Stimulated activated CD4-positive, alpha-beta T cell treated with anti-CD3 and anti-CD28 coated beads, TNF-alpha, amount 100 ng/mL, for 4 hours (primary cell): ENCODE results near the gene GET4.
A peak's percentile ranks its signal among the peaks of the same experiment; 100 is the strongest.
"Not testable (repeated sequence)": the region's sequence is repeated elsewhere in the genome, so short reads cannot be mapped to it uniquely, and the experiment has no call there.

ENCODE experiments used
- DNase-seq, 3 experiments: peaks; one replicate each; pipeline ENCODE4 v3.0.0-alpha.2; 2020; ENCODE audit warnings: low read depth in 3 of 3

Gene GET4

DNA sequence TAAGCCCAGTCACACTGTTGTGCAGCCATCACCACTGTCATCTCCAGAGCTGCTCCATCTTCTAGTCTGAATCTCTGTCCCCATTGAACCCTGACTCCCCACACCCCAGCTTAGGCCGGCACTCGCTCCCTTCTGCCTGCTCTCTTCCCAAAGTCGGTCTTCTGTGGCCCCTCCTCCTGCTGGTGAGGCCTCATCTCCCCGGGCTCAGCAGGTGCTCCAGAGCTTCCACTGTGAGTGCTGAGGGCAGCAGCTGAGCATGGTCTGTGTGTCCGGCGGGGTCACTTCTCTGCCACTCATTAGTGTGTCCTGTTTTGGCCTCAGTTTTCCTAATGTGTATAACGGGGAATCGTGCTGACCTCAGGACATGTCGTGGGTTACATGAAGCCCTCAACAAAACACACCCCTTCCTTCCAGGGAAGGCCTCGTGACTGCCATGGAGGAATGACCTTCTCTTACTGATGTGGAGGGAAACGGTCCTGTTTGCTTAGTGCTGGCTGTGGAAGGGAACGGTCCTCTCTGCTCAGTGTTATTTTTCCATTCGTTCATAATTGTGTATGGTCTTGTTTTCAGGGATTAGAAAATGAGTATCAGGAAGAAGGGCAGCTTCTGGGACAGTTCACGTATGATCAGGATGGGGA is 4.3 kb upstream of the GET4 start:
- DNase-seq, result no peak

DNA sequence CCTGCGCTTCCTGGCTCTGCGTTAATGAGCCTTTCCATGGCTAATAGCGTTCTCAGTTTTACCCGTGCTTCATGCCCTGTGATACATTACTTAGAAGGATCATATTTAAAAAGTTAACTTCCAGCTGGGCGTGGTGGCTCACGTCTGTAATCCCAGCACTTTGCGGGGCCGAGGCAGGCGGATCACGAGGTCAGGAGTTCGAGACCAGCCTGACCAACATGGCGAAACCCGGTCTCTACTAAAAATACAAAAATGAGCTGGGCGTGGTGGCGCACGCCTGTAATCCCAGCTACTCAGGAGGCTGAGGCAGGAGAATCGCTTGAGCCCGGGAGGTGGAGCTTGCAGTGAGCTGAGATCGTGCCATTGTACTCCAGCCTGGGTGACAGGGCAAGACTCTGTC is 3.7 kb upstream of the GET4 start:
- not testable (repeated sequence) for DNase-seq

DNA sequence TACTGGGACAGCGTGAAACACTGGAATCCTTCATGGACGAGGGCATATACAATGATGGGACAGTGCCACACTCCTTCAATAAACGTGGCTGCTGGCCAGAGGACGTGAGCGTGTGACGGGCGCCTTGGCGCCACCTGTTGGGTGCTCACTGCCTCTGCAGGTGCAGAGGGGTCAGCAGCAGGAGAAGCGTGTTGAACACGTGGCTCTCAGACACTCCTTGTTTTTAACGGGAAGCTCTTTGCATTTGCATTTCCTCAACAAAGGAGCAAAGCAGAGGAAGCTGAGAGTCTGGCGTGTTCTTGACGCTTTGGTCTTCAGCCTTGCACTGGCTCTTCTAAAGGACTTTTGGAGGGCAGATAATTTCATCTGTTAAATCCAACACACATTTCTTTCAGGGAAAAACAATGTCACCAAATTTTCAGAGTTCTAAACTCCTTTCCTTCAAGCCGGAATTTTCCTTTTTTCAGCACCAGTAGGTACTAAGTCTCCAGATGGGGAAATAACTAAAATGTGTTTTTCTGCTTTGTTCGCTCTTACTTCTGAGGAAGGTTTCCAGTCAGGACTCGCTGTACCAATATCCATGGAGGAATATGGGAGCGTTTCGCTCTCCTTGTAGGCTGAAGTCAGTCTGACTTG is 2.9 kb upstream of the GET4 start:
- DNase-seq, result peak; percentile 37 to 54 (median 51)

DNA sequence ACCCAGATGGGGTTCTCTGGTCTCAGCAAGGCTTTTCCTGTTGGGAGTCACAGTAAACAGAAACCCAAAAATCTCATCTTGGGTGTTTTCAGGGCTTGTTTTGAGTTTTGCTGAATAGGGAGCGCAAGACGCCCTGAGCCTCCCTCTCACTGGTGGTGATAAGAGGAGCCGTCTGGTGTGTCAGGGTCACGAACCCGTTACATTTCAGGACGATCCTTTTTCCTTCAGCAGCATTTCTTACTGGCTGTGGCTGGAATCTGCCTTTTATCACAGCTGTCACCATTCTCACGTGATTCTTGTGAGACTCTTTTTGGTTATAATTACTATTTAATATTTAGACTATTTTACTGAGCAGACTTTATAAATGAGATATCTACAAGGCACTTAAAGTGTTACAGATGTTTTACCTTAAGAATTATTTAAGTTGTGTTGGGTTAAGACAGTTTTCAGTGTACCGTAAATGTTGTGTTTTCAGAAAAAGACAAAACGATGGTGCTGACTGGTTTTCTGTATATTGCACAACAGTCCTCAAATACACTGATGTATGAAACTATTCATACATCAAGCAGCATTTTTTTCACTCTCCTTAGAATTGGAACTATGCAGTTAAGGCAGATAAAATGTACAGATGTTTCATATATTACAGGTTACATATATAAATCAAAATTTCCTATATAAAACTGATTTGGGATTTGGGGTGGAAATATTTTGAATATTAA is 2.2 kb upstream of the GET4 start:
- no peak for DNase-seq

DNA sequence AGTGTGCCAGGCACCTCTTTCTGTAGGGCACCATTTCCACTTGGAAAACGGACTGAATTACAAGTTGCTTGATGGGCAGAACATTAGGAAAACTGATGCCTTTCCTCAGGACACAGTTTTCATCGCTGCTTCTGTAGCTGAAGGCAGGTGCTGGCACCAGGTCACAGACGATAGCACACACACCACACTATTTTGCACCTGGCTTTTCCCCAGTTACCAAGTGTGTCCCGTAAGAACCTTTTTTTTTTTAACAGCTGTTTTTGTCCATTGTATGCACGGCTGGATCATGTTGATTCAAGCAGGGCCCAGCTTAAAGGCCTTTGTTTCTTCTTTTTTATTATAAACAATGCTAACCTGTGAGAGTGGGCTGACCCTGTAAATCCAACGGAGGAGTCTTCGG is 1.3 kb upstream of the GET4 start:
- DNase-seq, result no peak

DNA sequence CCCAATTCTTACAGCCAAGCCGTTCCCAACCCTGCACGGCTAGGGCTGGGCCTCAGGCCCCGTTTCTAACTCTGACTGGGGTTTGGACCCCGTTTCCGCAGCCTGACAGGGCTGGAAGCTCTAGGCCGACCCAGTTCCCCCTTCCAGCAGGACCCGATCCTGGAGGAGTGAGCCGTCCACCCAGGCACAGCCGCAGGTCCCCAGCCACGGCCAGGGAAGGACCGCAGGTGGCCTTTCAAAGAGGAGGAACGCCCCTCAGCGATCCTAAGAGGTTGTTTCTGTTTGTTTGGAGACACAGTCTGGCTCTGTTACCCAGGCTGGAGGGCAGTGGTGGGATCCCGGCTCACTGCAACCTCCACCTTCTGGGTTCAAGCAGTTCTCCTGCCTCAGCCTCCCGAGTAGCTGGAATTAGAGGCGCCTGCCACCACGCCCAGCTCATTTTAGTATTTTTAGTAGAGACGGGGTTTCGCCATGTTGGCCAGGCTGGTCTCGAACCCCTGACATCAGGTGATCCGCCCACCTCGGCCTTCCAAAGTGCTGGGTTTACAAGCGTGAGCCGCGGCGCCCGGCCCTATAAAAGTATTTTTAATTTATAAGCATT is 778 bp upstream of the GET4 start:
- DNase-seq, result no peak

DNA sequence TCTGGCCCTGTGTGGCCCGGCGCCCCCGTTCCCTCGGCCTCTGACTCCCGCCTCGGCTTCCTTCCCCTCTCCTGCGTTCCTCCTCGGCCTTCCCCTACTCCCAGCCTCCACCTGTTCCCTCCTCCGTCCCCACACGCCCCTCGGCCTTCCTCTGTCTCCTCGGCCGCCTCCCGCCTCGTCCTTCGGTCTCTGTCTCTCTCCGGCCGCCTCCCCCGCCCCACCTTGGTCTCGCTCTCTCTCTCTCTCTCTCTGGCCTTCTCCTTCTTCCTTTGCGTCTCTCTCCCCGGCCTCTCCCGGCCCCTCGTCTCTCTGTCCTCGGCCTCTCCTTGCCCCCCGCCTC is 588 bp downstream of the GET4 start:
- DNase-seq, result no peak

DNA sequence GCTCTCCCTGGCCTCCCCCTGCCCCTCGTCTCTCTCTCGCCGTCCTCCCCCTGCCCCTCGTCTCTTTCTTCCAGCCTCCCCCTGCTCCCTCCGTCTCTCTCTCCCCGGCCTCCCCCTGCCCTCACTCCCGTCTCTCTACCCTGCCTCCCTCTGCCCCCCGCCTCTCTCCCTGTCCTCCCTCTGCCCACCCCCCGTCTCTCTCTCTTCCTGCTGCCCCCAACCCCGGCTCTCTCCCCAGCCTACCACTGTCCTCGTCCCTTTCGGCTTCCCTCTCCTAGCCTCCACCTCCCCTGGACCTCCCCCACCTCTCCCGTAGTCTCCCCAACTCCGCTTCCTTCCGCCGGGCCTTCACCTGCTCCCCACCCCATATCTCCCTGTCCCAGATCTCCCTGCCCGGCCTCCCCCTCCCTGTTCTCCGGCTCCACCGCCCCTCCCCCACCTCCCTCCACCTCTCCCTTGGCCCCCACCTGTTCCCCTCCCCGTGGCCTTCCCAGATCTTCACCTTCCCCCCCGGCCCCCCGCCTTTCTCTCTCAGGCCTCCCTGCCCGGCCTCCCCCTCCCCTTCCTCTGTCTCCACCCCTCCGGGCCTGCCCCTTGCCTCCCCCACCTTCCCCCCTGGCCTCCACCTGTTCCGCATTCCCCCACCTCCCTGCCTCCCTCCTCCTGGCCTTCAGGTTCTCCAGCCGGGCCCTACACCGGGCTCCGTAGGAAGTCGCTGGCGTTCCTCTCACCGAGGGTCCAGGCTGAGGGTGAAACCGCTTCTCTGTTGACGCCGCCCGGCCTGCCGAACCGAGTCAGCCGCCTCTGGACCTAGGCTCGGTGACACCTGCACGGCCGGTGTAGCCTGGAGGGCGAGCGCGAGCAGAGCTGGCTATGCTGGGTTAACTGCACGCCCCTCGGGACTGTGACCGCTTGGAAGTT is 1.2 kb downstream of the GET4 start:
- peak in 1 of 3 experiments; percentile 17 for DNase-seq

DNA sequence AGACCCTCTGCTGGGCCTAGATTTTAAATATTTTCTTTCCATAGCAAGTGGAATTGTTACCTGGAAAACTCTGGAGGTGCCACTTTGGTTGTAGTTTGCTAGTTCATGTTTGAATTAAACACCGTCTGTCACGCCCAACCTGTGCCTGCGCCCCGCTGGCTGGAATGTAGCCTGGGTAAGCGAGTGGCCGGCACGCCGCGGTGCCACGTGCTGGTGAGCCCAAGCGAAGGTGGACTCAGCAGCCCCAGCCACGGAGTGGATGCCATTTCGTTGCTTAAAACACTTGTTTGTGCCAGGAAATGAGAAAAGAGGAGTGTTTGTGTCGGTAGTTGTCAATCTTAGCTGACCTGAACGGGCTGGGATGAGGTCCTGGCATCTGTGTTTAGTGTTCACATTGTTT is 2.7 kb downstream of the GET4 start:
- no peak for DNase-seq

DNA sequence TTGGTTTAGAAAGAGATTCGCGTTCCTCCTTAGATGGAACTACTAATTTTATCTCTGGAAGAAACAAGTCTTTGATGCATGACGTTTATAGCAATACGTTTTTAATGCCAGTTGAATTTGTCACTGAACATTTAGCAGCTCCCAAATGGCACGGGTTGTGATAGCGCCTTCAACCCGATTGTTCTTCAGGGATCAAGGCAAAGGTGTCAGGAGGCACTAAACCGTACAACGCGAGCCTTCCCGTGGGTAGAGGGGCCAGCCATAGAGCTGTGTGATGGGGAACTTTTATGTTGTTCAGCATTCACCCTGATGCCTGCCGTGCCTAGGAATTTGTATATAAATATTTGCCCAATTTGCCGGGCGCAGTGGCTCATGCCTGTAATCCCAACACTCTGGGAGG is 3.4 kb downstream of the GET4 start:
- DNase-seq, result no peak

DNA sequence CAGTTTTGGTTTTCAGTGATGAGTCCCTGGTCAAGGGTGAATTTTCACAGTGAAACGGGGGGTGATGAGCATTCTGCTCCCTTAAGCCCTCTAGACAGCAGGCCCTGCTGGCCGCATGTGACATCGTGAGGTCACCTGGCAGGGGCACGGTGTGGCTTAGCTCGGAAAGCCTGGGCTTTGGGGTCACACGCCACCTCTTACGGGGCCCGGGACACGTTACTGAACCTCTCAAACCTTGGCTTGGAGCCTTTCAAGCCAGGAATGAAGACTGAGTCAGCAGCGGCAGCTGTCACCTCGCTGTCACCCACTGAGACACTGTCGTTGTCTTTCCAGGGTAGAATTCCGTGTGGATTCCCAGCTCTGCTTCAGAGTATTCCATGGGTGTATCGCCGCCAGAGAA is 4.1 kb downstream of the GET4 start:
- DNase-seq, result no peak

DNA sequence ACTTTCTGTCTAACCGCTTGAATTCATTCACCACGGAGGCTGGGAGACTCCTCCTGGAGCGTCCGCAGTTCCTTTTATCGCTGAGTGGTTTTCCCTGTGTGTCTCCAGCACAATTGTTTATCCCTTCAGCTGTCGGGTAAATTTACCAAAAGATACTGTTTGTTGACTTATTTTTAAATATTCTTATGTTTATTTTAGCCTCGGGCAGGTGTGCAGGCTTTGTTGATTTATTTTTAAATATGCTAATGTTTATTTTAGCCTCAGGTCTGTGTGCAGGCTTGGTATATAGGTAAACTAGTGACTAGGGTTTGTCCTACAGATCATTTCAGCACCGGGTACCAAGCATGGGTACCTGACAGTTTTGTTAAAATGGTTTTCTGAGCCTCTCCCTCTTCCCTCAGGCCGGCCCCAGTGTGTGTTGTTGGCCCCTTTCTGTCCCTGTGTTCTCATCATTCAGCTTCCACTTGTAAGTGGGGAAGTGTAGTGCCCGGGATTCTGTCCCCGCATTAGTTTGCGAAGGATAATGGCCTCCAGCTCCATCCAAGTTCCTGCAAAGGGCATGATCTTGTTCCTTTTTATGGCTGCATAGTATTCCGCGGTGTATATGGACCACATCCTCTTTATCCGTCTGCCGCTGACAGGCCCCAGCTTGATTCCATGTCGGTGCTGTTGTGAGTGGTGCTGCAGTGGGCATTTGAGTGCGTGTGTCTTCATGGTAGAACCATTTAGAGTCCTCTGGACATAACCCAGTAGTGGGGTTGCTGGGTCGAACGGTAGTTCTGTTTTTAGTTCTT is 5.3 kb downstream of the GET4 start:
- DNase-seq, result no peak

DNA sequence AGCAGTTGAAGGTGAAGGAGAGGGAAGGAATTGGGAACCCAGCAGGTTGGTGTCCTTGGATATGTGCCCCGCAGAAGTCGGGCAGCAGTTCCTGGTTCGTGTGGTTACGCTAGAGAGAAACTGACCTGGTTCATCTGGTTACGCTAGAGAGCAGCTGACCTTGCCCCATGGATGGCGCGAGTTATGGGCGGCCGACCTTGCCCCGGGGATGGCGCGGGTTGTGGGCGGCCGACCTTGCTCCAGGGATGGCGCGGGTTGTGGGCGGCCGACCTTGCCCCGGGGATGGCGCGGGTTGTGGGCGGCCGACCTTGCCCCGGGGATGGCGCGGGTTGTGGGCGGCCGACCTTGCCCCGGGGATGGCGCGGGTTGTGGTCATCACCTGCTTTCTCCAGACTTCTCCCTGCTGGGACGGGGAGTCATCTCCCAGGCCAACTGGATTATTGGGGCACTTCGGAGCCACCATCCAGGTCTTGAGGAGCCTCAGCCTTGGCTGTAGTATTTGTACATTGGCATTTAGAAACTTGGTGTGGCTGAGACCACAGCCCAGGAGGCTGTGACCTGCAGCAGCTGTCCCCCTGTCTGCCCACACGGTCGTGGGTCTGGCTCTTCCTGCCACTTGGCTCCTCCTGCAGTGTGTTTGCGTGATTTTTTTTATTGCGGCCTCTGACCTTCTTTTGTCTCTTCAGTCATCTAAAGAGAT is 6.1 kb downstream of the GET4 start:
- no peak for DNase-seq

DNA sequence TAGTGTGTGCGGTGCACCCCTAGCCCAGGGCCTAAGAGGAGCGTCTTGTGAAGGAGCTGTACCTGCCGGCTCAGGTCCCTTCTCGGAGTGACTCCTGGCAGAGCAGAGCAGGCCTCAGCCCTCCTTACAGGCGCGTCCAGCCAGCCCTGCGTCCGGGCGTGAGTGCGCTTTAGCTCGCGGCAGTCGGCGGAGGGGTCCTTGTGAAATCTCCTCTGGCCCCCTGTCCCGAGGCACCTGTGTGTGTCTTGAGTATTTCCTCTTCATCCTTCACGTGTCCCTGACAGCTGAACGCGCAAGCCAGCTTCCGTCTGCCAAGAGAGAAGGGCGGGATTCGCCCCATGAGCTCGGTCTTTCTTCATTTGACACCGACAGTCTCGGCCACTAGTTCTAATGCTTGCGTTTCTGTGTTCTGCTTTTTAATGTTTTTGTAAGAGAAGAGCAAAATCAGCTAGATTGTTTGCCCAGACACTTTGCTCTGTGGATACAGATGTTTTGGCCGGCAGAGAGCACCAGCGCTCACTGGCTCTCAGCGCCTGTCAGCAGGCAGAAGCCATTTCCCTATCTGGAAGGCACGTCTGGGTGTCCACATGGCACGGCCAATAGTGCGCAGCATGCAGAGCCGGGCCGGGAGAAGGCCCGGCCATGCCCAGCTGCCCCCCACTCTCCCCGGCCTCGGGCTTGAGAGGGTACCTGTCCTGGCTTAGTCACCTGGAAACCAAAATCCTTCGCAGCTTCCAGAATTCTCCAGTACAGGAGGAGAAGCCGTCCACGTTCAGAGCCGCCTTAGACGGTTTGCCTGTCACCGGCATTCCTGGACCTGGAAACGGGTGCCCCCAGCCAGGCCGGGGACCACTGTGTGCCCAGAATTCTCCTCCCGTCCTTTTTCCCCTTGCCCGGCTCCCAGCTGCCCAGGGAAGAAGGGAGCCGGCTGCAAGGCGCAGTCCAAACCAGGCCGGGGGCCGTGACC is 7.0 kb downstream of the GET4 start:
- no peak for DNase-seq

DNA sequence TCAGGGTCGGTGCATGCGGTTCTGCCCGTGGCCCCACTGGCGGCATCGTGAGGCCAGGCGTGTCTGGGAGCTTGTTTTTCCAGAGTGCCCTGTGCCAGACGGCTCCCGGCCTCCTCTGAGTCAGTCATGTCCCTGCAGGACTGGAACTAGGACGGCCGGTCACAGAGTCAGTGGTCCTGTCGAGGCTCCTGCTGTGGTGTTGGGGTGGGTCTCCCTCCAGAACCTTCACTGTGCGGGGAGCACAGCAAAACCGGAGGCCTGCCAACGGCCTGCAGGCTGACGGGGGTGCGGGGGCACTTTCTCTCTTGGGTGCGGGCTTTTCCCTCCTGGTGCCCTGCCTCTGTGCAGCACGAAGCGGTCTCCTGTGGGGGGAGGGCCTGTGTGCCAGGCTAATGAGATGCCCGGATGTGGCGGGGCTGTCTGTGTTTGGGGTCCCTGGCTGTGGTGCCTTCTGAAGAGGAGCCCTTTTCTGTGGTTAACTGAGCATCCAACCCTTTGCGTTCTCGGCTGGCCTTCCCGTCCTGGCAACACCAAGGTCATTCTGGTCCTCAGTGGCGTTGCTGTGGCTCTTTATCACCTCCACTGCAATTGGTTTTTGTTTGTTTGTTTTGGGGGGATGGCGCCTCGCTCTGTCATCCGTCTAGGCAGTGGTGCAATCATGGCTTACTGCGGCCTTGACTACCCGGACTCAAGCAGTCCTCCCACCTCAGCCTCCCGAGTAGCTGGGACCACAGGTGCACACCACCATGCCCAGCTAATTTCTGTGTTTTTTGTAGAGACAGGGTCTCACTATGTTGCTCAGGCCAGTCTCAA is 8.0 kb downstream of the GET4 start:
- DNase-seq, result no peak

DNA sequence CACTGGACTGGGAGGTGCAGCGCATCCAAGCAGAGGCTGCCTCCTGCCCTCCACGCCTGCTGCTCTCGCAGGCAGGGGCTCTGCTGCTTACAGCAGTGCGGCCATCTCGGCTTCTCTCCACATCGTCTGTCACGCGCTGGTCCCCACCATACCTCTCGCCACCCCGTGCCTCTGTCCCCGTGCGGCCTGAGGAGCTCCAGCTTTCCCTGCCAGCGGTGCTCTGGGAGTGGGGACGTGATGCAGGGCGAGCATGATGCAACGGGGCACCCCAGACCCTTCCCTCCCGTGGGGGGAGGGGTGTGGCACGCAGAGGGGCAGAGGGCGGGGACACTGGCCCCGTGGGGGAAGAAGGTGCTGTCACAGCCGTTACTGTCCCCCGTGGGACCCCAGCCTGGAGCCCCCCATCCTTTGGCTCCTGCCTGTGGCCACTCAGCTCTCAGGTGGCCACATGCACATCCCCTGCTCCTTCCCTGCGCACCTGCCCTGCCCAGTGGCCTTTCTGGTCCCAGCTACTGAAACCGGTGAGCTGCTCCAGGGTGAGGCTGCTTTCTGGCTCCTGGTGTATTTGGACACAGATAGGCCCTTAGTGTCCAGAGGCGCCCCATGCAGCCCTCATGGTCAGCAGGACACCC is 9.0 kb downstream of the GET4 start:
- DNase-seq, result no peak

DNA sequence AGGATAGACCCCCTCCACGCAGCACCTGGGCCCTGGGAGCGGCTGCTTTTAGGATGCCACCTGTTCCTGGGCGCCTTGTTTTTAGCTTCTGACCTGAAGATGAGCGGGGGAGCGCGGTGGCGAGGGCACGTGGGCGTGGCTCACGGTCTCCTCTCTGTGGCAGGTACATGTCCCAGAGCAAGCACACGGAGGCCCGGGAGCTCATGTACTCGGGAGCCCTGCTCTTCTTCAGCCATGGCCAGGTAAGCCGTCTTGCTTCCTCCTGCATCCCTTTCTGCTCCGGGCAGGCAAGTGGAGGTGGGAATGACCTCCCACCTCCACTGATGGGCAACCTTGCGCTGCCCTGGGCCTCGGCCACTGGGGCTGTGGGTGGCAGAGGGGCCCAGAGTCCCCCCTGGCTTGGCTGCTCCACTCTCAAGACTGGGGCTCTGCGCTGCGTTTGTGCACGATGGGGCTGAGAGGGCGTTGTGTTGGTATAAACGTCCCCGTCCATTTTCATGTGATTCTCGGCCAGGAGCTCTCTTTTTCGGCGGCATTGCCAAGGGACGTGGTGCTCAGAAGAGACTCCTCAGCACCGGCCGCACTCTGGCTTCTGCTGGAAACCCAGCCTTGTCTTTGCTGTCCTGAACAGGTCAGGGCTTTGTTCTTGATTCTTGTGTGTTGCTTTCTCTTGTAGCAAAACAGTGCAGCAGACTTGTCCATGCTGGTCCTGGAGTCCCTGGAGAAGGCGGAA is 9.7 kb downstream of the GET4 start:
- DNase-seq, result no peak
